GM12878 (cell line): ENCODE data around the gene MAP7. TPM values are rescaled to one million over a fixed set of nuclear protein-coding genes. Genes with fewer than 3 reads are reported as not detected.

Experiments used
- ATAC-seq: fragments of 200-7000 bp; cut with Tn5 transposase; 3 replicates; pipeline ENCODE4 v1.9.1; 2020; ENCODE audit warnings: mild to moderate bottlenecking, moderate library complexity
- BruUV-seq: library from RNA; stranded (reverse); fragments of 400-500 nt; replicated peaks from 2 replicates; lab custom pipeline; 2021; lab: Mats Ljungman, UMichigan
- CTCF ChIA-PET: fragments of 300-600 bp; sonication (Branson Sonifier 250); formaldehyde crosslinking; extraction: SDS; loops from one replicate; lab custom pipeline; 2021; ENCODE audit warnings: inconsistent platforms; lab: Yijun Ruan, JAX
- POLR2A ChIA-PET: fragments of 350-600 bp; formaldehyde crosslinking; extraction: SDS; loops from one replicate; lab custom pipeline; 2021; ENCODE audit warnings: inconsistent platforms; lab: Charles Lee
- RAD21 ChIA-PET: fragments of 300-600 bp; sonication (Branson Sonifier 250); formaldehyde crosslinking; loops from one replicate; lab custom pipeline; 2023; ENCODE audit warnings: antibody characterized with exemption; ENCODE audit not compliant: unreplicated experiment; lab: Charles Lee
- SMC1A ChIA-PET: fragments of 300-600 bp; sonication (Branson Sonifier 250); formaldehyde crosslinking; loops from one replicate; lab custom pipeline; 2023; ENCODE audit not compliant: unreplicated experiment, uncharacterized antibody; lab: Charles Lee
- DNase-seq: peaks from one replicate; pipeline ENCODE4 v3.0.0-alpha.2; 2011; ENCODE audit warnings: low read depth, low spot score
- FAIRE-seq: peaks from 3 replicates; lab custom pipeline; 2011; peaks lifted over from hg19 to GRCh38; lab: Jason Lieb, UNC
- H2AFZ ChIP-seq: 2 replicates; pipeline ENCODE4 v1.6.0; 2011; ENCODE audit warnings: low read depth, low read length, control low read depth; ENCODE audit not compliant: control insufficient read depth
- H3K27ac ChIP-seq: 2 replicates; pipeline ENCODE4 v1.5.1; 2011; ENCODE audit warnings: control low read depth; ENCODE audit not compliant: control insufficient read depth, insufficient read depth
- H3K27me3 ChIP-seq, 2 experiments: replicated peaks in 1 of 2; 2 replicates each; pipeline versions ENCODE4 v1.6.0 to v1.6.1; 2011; ENCODE audit warnings: low read length in 1 of 2; ENCODE audit not compliant: control insufficient read depth in 2 of 2, insufficient read depth in 2 of 2
- H3K36me3 ChIP-seq, 2 experiments: 2 replicates each; pipeline ENCODE4 v1.5.1; 2011; ENCODE audit warnings: low read length in 1 of 2; ENCODE audit not compliant: control insufficient read depth in 2 of 2, insufficient read depth in 2 of 2
- H3K4me1 ChIP-seq: 2 replicates; pipeline ENCODE4 v1.6.1; 2011; ENCODE audit warnings: mild to moderate bottlenecking, low read length, moderate library complexity, mixed read lengths; ENCODE audit not compliant: control insufficient read depth, insufficient read depth
- H3K4me2 ChIP-seq: 2 replicates; pipeline ENCODE4 v1.6.0; 2011; ENCODE audit warnings: control low read depth; ENCODE audit not compliant: control insufficient read depth, insufficient read depth
- H3K4me3 ChIP-seq: fragments of 200-600 bp; sonication (generic); 2 replicates; pipeline ENCODE4 v1.5.1; 2016
- H3K79me2 ChIP-seq: 2 replicates; pipeline ENCODE4 v1.6.0; 2011; ENCODE audit warnings: low read length; ENCODE audit not compliant: control insufficient read depth, insufficient read depth
- H3K9ac ChIP-seq: 2 replicates; pipeline ENCODE4 v1.8.0; 2011; ENCODE audit warnings: low read length, control low read depth, mixed read lengths; ENCODE audit not compliant: control insufficient read depth, insufficient read depth
- H3K9me3 ChIP-seq: replicated peaks from 3 replicates; pipeline ENCODE4 v1.5.1; 2011; ENCODE audit warnings: mild to moderate bottlenecking, low read length; ENCODE audit not compliant: control insufficient read depth, insufficient read depth
- H4K20me1 ChIP-seq: 2 replicates; pipeline ENCODE4 v1.6.0; 2011; ENCODE audit not compliant: control insufficient read depth, insufficient read depth
- ATF7 ChIP-seq: fragments of 450-650 bp; IDR thresholded peaks from 2 replicates; pipeline ENCODE4 v1.6.1; 2016; ENCODE audit warnings: low read depth, mild to moderate bottlenecking
- BACH1 ChIP-seq: fragments of 450-650 bp; IDR thresholded peaks from 2 replicates; pipeline ENCODE4 v1.6.1; 2017; ENCODE audit warnings: mild to moderate bottlenecking, borderline replicate concordance
- BCLAF1 ChIP-seq: fragments of 450-650 bp; IDR thresholded peaks from 2 replicates; pipeline ENCODE4 v1.6.1; 2017; ENCODE audit warnings: antibody characterized with exemption, mild to moderate bottlenecking, moderate library complexity
- CREM ChIP-seq: IDR thresholded peaks from 2 replicates; pipeline ENCODE4 v1.6.1; 2014; ENCODE audit warnings: antibody characterized with exemption, low read depth
- EZH2 ChIP-seq: IDR thresholded peaks from 2 replicates; pipeline ENCODE4 v1.6.1; 2012; ENCODE audit warnings: low read depth, mild to moderate bottlenecking, control low read depth, inconsistent platforms, low read length, borderline replicate concordance; ENCODE audit not compliant: control insufficient read depth
- HCFC1 ChIP-seq: fragments of 150-350 bp; IDR thresholded peaks from 2 replicates; pipeline ENCODE4 v1.6.1; 2014; ENCODE audit warnings: low read length
- JUND ChIP-seq: IDR thresholded peaks from 2 replicates; pipeline ENCODE4 v1.6.1; 2012; ENCODE audit warnings: low read depth, mild to moderate bottlenecking, low read length, improper control_type of control experiment, moderate library complexity
- RFX5 ChIP-seq: IDR thresholded peaks from 2 replicates; pipeline ENCODE4 v1.6.1; 2011; ENCODE audit warnings: low read depth, low read length, improper control_type of control experiment
- SREBF1 ChIP-seq: IDR thresholded peaks from 2 replicates; pipeline ENCODE4 v1.6.1; 2012; ENCODE audit warnings: mild to moderate bottlenecking, low read length
- ZBTB4 ChIP-seq: fragments of 450-650 bp; formaldehyde crosslinking; IDR thresholded peaks from 2 replicates; pipeline ENCODE4 v1.4.0; 2022; ENCODE audit warnings: mild to moderate bottlenecking, moderate library complexity
- WGBS: methylation state at CpG from one replicate; pipeline ENCODE4 v1.1.6; 2016; ENCODE audit warnings: low lambda C conversion rate; ENCODE audit not compliant: insufficient replicate concordance, insufficient coverage; ENCODE audit errors: missing lambda C conversion rate; 5-methylcytosine and 5-hydroxymethylcytosine counted together
- in situ Hi-C: fragments of 300-500 bp; cut with MboI; formaldehyde crosslinking; loops from 9 replicates; pipeline ENCODE4 v1.14.3; 2018; ENCODE audit warnings: mixed read lengths
- intact Hi-C: fragments of 100-400 bp; cut with micrococcal nuclease; formaldehyde crosslinking; loops from one replicate; pipeline ENCODE4 v1.14.2; 2022; ENCODE audit not compliant: unreplicated experiment
- polyA plus RNA-seq, 11 experiments: library from polyadenylated mRNA; depleted of rRNA in 4 of 11; unstranded in 6 of 11; stranded (reverse) in 5 of 11; fragments of >200 nt; fragmentation: Nextera tagmentation in 4 of 11; fragmentation: Illumina TruSeq in 1 of 11; extraction: Ambion mirVana in 4 of 11; extraction: Trizol in 1 of 11; gene quantifications; 1 replicate in 1 of 11; 2 replicates in 10 of 11; pipeline versions ENCODE4 v1.2.1 to v1.2.3, GENCODE V29; 2011 to 2016; ENCODE audit warnings: inconsistent platforms in 2 of 11, missing spikeins in 2 of 11, low read depth in 1 of 11
- total RNA-seq, 4 experiments: library from RNA; depleted of rRNA in 3 of 4; stranded (reverse); fragments of >200 nt in 3 of 4; fragmentation: Illumina TruSeq in 1 of 4; extraction: Trizol in 1 of 4; gene quantifications; 2 replicates each; pipeline versions ENCODE4 v1.2.1 to v1.2.3, GENCODE V29; 2013 to 2021

The MAP7 gene
- total and polyA plus RNA-seq, 10 of the 15 experiments (the other 5 are each of a cell fraction or from before 2014, with no cell fraction given), result 0.04 to 0.17 (median 0.08) TPM; not detected in 2

GRCh38 chr6:136326038-136326553, 224.1 kb downstream of the MAP7 start:
- Histone ChIP-seq H3K4me1 (no peaks in the 10 kb centered on the region), H3K4me3 (no peak overlapping the region), H3K27me3 (no peaks in the 10 kb centered on the region; a peak in 2 of 4 replicates), H3K79me2 (no peaks in the 10 kb centered on the region), H3K4me2 (no peak overlapping the region), H2AFZ (no peak overlapping the region), H3K9me3 (no peaks in the 10 kb centered on the region), H3K36me3 (no peaks in the 10 kb centered on the region), H3K9ac (no peak overlapping the region), H3K27ac (no peak overlapping the region), H4K20me1 (no peaks in the 10 kb centered on the region)
- no peak for TF ChIP-seq EZH2
- peak; percentile 83 for TF ChIP-seq ATF7
- TF ChIP-seq HCFC1, result no peak
- TF ChIP-seq JUND, result 0 out of 2 replicates have a peak, but pooled peaks have one; percentile 33
- WGBS, result 33% methylated on average over 8 of the region's 8 CpGs
- ChIA-PET CTCF (interaction anchor here (2.4 kb wide), 1 partner anchor 8 kb away, joined by 7 read pairs; no protein-coding TSS in a partner anchor), POLR2A (interaction anchor here (0.8 kb wide), 1 partner anchor 559 kb away, joined by 3 read pairs; no protein-coding TSS in a partner anchor), SMC1A (interaction anchor here (1.1 kb wide), 1 partner anchor 49 kb away, joined by 3 read pairs; no protein-coding TSS in a partner anchor), RAD21 (no interaction called here)
- DNase-seq (no peak), FAIRE-seq (no peak), ATAC-seq (no peak)
- BruUV-seq, result no TSS peak
- in situ Hi-C loops (no loop called here), intact Hi-C loops (no loop called here)

GRCh38 chr6:136324686-136325380, 225.4 kb downstream of the MAP7 start:
- no peak overlapping the region for H3K4me3 ChIP-seq
- H2AFZ ChIP-seq, result no peak overlapping the region
- ChIA-PET RAD21 (no interaction called here), SMC1A (interaction anchor here (1.1 to 1.3 kb wide), 2 partner anchors 12 to 50 kb away, joined by 3 read pairs; no protein-coding TSS in a partner anchor), CTCF (interaction anchor here (0.9 kb wide), 1 partner anchor 9 kb away, joined by 3 read pairs; no protein-coding TSS in a partner anchor), POLR2A (no interaction called here)
- no peaks in the 10 kb centered on the region for H3K4me1 ChIP-seq
- FAIRE-seq, result no peak
- in situ Hi-C loops, result no loop called here
- H3K9ac ChIP-seq, result no peak overlapping the region
- no TSS peak for BruUV-seq
- no peaks in the 10 kb centered on the region for H3K36me3 ChIP-seq
- no peaks in the 10 kb centered on the region for H4K20me1 ChIP-seq
- no peak for DNase-seq
- 45% methylated on average over 10 of the region's 10 CpGs for WGBS
- no peaks in the 10 kb centered on the region for H3K9me3 ChIP-seq
- intact Hi-C loops, result no loop called here
- no peak overlapping the region for H3K27ac ChIP-seq
- no peaks in the 10 kb centered on the region; a peak in 2 of 4 replicates for H3K27me3 ChIP-seq
- no peaks in the 10 kb centered on the region for H3K79me2 ChIP-seq
- H3K4me2 ChIP-seq, result no peak overlapping the region
- no peak for ATAC-seq
- TF ChIP-seq CREM, result no peak
- TF ChIP-seq RFX5, result no peak
- no peak for TF ChIP-seq ZBTB4
- no peak for TF ChIP-seq BCLAF1
- TF ChIP-seq BACH1, result no peak
- TF ChIP-seq SREBF1, result no peak
